ENCODE measurements around the gene APOL2.
"Not testable (repeated sequence)": the region's sequence is repeated elsewhere in the genome, so short reads cannot be mapped to it uniquely, and the experiment has no call there.

APOL2 gene

DNA sequence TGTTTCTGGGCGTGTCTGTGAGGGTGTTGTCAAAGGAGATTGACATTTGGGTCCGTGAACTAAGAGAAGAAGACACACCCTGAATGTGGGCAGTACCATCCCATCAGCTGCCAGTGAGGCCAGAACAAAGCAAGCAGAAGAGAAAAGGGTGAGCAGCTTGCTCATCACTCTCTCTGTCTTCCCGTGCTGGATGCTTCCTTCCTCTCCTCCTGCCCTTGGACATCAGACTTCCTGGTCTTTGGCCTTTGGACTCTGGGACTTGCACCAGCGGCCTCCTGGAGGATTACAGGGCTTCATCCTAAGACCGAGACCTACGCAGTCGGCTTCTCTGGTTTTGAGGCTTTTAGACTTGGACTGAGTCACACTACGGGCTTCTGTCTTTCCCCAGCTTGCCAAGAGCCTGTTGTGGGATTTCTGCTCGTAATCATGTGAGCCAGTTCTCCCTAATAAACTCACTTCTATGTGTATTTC lies 18.8 kb downstream of the APOL2 start:
- no peak for DNase-seq

DNA sequence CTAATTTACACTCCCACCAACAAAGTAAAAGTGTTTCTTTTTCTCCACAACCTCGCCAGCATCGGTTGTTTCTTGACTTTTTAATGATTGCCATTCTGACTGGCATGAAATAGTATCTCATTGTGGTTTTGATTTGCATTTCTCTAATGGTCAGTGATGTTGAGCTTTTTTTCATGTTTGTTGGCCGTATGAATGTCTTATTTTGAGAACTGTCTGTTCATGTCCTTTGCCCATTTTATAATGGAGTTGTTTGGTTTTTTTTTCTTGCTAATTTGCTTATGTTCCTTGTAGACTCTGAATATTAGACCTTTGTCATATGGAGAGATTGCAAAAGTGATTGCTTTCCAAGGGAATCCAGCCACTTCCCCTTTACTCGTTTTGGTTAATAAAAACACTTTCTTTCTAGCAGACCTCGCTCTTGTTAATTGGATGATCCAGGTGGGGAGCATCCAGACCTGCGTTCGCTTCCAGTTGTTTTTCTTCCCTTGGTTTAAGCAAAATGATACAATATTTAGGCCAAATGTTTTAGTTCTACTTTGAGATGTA lies 20.6 kb downstream of the APOL2 start:
- DNase-seq, result no peak

DNA sequence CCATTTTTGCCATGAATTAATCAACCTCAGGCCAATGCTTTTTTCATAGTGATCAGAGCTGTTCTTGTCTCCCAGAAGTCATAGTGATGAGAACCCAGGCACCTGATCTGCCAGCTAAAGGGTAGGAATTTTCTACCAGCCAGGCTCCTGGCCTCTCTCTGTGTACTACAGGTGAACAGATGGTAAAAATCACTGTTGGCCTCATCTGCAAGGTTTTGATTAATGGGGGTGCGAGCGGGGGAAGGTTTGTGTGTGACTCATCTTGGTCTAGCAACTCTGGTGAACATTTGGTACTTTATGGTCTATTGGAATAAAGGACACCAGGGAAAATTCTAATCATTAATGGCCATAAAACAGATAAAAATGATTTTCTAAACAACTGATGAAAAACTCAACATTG lies 23.3 kb downstream of the APOL2 start:
- DNase-seq, result no peak

DNA sequence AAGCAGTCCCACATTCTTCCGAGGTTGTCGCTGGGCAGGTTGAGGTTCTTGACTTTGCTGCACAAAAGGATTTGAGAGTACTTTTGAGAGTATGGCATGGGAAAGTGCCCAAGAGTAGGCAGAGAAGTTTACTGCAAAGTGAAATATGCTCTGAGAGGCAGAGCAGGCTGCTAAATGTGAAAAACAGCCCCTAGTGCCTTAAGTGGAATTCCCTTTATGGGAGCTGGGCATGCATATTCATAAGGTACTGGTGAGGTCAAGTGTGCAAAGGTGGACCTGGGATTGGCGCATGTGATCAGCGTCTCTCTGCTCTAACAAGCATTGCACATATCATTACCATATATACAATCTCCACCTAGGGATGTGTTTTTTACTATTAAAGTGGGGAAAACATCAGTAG lies 25.7 kb downstream of the APOL2 start:
- no peak for DNase-seq

DNA sequence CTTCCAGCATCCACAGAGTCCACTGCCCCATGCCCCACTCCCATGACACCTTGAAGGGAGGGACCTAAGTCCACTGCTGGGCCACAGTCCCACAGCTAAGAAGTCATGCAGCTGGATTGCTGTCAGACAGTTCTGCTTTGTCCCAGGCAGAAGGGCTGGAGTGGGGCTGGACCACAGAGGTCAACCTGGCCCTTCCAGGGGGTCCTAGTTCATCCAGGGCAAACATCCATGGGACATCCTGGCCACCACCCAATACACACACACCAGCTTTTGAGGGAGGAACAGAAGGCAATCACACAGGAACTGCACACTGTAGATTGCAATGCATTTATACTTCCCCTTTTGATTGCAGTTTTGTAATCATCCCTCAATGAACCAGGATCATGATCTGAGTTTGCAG lies 26.4 kb downstream of the APOL2 start:
- DNase-seq, result no peak

DNA sequence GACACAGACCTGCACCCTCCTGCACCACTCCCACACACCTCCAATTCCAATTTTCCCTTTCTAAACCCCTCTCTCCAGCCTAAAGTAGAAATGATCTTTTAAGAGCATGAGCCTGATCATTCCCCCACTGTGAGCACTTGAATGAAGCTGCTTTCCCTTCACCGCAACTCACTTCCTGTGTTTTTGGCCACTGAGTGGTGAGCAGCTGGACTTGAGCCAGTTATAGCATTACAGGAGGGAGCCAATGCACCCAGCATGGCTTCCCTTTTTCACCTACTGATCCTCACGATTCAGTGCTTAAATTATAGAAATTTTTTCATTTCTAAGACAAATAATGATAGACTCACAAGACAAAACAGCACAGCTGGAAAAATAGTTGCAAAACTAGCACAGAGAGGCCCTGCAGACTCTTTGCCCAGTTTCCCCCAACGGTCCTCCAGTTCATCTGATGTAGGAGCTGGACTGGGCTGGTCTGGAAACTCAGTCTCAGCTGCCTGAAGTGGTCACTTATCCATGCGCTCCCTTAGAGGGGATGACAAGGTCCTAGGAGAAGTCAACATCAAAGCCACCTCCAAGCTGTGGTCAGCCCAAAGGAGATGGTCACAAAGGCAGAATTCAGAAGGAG lies 28.0 kb downstream of the APOL2 start:
- DNase-seq, result no peak

DNA sequence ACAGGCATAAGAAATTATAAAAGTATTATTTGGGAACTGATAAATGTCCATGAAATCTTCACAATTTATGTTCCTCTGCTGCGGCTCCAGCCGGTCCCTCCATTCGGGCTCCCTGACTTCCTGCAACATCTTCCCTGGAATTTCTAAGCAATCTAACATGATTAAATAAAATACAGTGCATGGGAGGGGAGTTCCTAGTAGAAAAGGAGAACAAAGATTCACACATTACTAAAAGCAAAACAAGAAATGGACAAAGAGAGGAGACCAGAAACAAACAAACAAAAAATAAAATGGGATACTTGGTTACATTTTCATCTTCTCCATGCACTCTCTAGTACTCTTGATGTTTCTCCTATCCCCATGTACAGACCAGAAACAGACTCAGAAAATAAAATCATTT lies 29.1 kb downstream of the APOL2 start:
- DNase-seq, result no peak

DNA sequence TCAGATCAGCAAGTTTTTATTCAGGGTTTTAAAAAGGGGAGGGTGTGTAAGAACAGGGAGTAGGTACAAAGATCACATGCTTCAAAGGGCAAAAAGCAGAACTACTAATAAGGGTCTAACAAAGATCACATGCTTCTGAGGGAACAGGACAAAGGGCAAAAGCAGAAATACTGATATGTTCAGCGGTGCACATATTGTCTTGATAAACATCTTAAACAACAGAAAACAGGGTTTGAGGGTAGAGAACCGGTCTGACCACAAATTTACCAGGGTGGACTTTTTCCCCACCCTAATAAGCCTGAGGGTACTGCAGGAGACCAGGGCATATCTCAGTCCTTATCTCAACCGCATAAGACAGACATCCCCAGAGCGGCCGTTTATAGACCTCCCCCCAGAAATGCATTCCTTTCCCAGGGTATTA lies 29.8 kb downstream of the APOL2 start:
- not testable (repeated sequence) for DNase-seq

DNA sequence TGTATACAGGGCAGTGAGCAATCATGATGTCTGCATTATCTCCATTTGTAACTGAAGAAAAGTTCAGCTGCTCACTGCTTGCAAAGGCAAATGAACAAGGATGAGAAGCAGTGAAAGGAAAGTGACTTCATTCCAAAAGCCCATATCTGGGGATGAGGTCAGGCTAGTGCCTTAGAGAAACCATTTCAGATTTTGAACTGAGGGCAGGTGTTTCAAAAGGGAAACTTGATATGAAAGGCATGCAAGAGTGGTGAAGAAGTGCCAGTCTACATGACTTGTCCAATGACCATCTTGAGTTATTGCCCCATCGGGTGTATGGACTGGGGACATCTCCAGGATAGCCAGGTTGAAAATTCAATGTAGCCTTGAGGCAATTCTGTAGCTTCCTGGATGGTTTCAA lies 30.4 kb downstream of the APOL2 start:
- DNase-seq, result no peak

DNA sequence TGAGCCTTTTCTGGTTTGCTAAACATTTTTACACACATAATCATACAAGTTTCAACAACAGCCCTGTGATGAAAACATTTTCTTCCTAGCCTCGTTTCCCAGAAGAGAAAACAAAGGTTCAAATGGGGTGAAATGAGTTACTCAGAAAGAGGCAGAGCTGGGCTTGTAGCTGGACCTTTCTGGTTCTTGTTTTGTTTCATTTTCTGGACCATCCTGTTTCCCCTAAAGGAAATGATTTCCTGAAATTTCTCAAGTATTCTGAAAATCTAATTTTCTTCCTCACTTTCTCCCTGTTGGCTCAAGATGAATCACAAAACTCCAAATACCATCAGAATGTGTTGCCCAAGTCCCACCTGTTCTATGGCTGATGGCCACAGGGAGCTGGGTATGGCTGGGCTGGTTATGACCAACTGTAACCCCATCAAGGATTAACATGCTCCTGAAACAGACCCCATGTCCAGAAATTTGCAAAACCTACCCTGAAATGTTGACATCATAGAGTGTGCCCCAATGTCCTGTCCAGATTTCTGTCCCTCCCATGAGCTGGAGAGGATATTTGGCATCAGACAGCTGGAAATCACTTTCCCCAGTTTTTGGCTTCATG lies 31.1 kb downstream of the APOL2 start:
- DNase-seq, result no peak

DNA sequence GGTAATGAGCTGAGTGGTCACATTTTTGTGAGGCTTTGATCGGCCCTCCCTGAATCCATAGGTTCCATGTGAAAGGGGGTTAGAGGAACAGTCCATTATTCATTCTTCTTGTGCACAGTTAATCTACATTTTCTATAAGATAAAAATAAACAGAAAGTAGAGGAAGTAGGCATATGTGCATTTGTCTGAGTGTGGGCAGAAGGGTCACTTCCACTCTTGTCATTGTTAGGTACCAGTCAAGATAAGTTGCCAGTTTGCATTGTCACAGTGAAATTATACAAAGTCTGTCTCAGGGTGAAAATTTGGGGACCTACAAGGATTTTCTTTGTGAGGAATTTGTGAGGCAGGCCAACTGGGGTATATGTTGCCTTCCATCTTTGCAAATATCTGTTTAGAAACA lies 33.1 kb downstream of the APOL2 start:
- DNase-seq, result no peak

DNA sequence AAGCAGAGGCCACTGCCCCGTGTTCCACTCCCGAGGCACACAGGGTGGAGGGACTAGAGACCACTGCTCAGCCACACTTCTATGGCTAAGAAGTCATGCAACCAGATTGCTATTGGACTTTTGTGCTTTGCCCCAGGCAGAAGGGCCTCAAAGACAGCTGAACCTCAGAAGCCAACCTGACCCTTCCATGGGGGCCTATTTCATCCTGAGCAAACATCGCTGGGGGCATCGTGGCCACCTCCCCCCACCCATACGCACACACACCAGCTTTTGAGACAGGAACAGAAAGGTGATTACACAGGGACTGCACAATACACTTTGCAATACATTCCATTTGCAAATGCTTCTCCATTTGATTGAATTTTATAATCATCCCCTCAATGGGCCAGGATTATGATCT lies 33.8 kb downstream of the APOL2 start:
- DNase-seq, result not testable (repeated sequence)

DNA sequence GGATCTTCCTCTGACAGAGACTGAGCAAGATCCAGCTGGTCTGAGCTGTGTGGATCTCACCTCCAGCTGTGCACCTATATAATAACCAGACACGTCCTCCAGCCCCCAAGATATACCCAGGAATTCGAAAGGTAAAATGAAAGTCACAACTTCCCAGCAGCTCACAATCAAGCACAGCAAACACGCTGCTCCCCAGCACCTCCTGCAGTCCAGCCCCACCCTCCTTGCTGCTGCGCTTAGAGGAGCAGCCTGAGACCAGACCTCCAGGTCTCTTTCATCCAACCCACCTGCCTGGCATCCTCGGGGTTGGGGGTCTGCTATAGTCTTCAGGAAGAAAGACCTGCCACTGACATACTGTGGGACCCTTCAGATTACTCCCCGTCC lies 34.7 kb downstream of the APOL2 start:
- no peak for DNase-seq

DNA sequence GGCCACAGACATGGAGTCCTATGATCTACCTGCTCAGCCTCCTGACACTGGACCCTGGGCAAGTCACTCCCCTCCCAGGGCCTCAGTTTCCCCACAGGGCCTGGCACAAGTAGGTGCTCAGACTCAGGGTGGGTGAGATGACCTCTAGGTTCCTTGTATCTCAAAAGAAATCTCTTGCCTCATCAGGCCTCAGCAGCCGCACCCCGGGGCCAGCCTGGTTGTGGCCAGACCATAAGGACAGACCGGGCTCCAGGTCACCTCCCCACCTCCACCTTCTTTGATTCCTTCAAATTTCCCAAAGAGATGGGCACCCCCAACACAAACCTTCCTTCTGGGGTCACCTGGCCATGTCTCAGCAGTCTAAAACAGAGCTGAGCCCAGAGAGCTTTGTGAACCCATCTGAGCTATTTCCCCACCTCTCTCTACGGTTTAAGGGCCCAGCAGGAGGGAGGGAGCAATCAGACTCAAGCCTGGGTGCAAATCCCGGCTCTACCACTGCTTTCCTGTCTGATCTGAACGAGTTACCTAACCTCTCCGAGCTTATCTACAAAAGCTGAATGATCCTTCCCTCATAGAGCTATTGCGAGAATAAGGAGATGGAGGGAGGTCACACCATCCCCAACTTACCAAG lies 35.2 kb downstream of the APOL2 start:
- DNase-seq, result no peak

DNA sequence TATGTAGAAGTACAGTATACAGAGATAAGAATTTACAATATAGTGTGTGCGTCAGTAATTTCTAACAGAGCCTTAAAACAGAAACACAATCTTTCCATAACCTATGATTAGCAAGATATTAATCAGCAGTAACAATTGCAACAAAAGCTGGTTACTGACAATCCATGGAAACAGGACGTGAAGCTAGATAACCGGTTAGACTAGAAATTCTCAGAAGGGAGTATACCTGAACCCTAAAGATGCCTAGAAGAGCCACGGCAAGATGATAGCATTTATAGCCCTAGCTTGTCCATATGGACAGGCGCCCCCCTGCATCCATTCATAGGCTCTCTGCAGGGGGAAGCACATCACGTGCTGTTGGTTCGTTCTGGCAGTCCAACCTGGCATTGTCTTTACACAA lies 35.9 kb downstream of the APOL2 start:
- not testable (repeated sequence) for DNase-seq

DNA sequence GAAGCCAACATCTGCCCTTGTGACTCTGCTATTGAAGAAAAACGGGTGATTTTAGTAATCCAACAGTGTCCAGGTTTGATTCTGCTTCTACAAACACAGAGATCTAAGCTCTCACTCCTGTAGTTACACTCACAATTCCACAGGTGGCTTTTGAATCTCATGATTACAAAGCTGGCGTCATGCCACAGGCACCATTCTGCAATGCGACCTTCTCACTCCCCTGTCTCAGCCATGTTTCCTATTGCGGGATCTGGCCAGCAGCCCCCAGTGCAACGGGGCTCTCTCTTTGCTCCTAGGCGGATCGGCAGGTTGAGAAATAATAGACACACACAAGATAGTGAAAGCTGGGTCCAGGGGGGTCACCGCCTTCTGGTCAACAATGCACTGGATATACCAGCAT lies 36.4 kb downstream of the APOL2 start:
- not testable (repeated sequence) for DNase-seq

DNA sequence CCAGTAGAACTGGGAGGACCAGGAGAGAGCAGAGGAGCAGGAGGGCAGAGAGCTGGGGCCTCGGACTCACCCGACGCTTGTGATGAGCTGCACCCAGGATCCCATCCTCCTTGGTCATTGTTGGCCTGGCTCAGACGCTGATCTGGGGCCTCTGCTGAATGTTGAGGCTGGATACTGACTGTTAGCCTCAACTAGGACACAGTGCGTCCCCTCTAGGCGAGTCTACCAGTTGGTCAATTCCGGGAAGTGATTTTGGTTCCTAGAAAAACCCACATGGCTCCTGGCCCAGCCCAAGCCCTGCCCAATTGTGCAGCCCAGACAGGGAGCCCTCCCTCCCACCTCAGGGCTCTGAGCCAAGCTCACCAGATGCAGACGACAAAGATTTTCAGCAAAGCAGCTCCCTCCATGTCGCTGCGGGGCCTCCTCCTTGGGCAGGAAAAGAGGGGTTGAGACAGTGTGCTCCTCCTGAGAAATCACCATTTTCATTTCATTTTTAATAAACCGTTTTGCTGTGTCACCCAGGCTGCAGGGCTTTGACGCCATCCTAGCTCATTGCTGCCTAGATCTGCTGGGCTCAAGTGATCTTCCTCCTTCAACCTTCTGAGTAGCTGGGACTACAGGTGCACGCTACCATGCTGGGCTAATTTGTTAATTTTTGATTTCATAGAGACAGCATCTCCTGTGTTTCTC lies 37.6 kb downstream of the APOL2 start, which contains the start of gene APOL4:
Gene APOL4 (minus strand): TSS at position 180 of the 690 bp plus-strand sequence. CDS start 75 bp downstream, at position 105.
- no peak for DNase-seq

DNA sequence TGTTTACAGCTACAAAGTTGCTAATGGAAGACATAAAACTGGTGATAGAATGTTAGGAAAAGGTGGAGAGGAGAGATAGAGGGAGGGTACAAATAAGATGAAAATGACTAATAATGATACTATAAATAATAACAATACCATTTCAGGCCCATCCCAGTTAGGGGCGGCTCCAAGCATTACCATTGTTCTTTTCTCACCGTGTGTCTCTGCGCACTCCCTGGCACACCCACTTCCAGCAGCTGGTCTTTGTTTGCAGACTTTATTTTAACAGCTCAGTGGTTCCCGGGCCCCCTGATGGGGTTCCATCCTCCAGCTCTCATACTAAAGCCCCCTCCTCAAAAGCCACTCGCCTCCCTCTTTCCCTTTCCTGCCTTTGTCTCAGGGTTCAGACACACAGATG lies 38.3 kb downstream of the APOL2 start:
- not testable (repeated sequence) for DNase-seq

DNA sequence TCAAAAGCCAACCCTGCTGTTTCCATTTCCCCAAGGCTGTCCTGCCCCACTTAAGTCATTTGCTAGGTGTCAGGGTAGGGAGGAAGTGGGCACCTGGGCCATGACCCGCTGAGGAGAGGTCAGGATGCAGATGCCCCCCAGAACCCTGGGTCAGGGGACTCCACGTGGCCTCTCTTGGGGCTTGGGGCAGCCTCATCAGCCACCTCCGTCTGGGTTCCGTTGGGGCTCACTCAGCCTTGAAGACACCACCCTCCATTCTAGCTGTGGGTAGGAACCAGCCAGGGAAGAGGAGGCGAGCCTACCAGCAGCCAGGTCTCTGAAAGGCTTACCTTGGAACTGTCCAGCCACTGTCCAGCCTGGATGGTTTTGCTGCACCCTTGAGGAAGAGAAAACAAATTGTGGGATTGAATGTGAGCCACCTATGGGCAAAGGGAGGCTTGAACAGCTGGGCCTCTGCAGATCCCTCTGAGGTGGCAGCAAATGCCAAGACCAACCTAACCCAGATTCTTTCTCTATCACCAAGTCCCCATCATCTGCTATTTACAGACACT lies 40.3 kb downstream of the APOL2 start:
- no peak for DNase-seq

DNA sequence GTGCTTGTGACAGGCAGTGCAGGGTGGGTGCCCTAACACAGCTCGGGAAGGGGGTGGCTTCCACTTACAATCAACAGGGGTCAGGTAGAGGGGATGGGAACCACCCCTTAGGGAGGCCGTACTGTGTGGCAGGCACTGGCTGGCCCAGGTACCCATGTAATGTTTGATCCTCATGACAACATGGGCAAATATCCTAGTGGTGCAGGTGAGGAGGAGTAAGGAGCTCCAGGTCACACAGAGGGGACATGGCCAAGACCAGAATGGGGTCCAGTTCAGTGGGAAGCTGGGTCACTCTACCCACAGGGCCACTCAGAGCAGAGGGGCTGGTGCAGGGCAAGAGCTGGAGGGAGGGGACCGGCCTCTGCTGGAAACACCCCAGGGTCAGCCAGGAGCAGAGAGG lies 40.8 kb downstream of the APOL2 start:
- no peak for DNase-seq

DNA sequence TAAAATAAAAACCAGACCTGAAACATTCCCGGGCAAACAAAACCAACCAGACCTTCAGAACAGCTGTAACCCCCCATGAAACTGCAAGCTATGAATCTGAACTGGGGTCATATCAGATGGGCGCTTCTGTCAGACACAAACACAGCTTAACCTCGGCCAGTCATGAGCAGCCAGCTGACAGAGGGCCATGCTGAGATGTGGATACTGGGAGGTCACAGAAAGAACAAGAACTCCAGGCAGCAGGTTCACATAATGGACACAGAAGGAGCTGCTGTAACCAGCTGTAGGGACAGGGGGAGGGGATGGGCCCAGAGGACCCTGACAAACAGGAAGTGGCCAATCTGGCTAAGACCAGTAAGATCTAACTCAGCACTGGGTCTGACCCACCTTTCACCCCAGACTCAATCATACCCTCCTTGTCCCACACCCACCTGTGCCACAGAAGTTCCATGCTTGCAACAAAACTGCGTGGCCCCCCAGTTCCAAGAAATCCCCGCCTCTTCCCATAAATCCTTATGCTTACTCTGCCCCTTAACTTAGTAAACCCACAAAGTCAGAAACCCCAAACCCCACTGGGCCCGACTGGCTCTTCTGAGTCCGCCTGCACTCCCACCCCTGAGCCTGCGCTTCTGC lies 41.7 kb downstream of the APOL2 start:
- peak; percentile 27 for DNase-seq

DNA sequence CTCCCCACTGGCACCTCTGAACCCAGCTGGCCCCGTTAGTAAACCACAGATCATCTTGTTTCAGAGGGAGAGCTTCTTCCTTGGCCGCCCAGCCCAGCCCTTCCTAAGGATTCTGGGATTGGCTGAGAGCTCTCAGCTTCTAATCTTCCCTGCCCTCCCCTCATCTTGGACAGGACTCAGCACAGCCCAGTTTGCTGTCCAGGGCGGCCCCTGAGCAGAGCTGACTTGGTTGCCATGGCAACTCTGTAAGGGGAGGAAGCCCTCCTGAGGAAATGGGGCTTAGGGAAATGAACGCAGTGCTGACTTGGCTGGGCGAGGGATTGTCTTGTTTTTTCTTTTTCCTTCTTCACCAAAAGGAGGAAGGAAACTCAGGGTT lies 42.3 kb downstream of the APOL2 start:
- no peak for DNase-seq

Measured in activated CD4-positive, alpha-beta T cell treated with anti-CD3 and anti-CD28 coated beads, Interleukin-2, Interleukin-6, amounts not matched to agents 100 ng/mL and 50 ng/mL, durations not matched to agents 16 hours and 8 hours (primary cell).